ENCODE results near the gene RPS27L. TPM values are rescaled to one million over a fixed set of nuclear protein-coding genes. Genes with fewer than 3 reads are reported as not detected.

RPS27L gene
- total RNA-seq, 4 donors from 2014 or later: 120 to 220 (median 172) TPM

DNA sequence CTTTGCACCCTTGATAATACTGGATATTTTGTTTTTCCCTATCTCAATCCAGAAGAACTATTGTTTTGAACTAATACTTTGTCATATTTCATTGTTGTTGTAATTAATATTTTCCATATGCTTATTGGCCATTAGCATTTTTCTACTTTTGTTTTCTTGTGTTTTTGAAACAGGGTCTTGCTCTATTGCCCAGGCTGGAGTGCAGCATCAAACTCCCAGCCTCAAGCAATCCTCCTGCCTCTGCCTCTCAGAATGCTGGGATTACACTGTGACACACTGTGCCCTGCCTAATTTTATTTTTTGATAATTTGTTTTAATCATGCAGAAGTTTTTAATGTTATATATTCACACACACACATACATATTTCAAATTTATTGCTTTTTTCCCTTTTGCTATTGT lies 3.4 kb upstream of the RPS27L start:
- no peak for TF ChIP-seq POLR2AphosphoS5 (IDR thresholded peaks at IDR 0.05)
- TF ChIP-seq, protein P1, sequence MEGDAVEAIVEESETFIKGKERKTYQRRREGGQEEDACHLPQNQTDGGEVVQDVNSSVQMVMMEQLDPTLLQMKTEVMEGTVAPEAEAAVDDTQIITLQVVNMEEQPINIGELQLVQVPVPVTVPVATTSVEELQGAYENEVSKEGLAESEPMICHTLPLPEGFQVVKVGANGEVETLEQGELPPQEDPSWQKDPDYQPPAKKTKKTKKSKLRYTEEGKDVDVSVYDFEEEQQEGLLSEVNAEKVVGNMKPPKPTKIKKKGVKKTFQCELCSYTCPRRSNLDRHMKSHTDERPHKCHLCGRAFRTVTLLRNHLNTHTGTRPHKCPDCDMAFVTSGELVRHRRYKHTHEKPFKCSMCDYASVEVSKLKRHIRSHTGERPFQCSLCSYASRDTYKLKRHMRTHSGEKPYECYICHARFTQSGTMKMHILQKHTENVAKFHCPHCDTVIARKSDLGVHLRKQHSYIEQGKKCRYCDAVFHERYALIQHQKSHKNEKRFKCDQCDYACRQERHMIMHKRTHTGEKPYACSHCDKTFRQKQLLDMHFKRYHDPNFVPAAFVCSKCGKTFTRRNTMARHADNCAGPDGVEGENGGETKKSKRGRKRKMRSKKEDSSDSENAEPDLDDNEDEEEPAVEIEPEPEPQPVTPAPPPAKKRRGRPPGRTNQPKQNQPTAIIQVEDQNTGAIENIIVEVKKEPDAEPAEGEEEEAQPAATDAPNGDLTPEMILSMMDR (IDR thresholded peaks at IDR 0.05): no peak
- no peak for TF ChIP-seq EP300 (IDR thresholded peaks at IDR 0.05)
- TF ChIP-seq POLR2A (IDR thresholded peaks at IDR 0.05; ENCODE audit: low read depth): no peak
- Histone ChIP-seq H3K4me1 (peaks cover 1 to 22% (median 17%) of the 10 kb centered on the region in 4 donors), H3K27ac (replicated peaks in 1 of 4) (no peak overlapping the region), H3K36me3 (no peaks in the 10 kb centered on the region), H3K9me3 (no peaks in the 10 kb centered on the region), H3K4me3 (no peak overlapping the region), H3K27me3 (no peaks in the 10 kb centered on the region)
- intact Hi-C loops (cut with DNase I): loop anchor here (10.0 kb wide), 1 partner anchor 244 kb away; no protein-coding TSS in a partner anchor
- no peak for DNase-seq (ENCODE audit: extremely low spot score)

DNA sequence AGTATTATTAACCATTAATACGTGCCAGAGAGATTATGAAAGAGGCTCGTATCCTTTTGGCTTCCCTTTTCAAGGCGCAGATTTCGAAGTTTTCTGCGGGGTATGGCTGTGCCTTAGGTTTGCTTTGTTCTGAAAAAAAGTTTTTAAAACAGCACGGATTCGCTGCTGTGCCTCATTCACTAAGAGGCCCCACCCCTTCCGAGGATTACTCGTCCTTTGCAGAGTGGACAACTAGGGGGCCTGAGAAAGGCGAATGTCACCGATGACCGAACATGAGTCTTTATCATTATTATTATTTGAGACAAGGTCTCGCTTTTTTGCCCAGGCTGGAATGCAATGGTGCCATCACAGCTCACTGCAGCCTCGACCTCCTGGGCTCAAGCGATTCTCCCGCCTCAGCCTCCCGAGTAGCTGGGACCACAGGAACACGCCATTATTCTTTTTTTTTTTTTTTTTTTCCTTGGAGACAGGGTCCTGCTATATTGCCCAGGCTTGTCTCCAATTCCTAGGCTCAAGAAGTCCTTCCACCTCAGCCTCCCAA lies 684 bp upstream of the RPS27L start:
- H3K9me3 ChIP-seq: no peaks in the 10 kb centered on the region
- intact Hi-C loops (cut with DNase I): loop anchor here (10.0 kb wide), 1 partner anchor 117 kb away; the partner anchor contains the start of gene APH1B
- H3K27ac ChIP-seq (replicated peaks in 1 of 4): peak overlapping the region; percentile 90 to 97 (median 94)
- peaks cover 18 to 30% (median 25%) of the 10 kb centered on the region in 4 donors for H3K4me1 ChIP-seq
- TF ChIP-seq, protein P1 (IDR thresholded peaks at IDR 0.05): peak in 1 of 3 experiments; percentile 27
- no peak for TF ChIP-seq EP300 (IDR thresholded peaks at IDR 0.05)
- H3K27me3 ChIP-seq: no peaks in the 10 kb centered on the region
- WGBS: 7% methylated on average over 18 of the region's 18 CpGs
- no peak for DNase-seq (ENCODE audit: extremely low spot score)
- H3K36me3 ChIP-seq: peaks cover 6 to 22% (median 15%) of the 10 kb centered on the region in 4 donors
- H3K4me3 ChIP-seq: peak overlapping the region; percentile 68 to 89 (median 82)

DNA sequence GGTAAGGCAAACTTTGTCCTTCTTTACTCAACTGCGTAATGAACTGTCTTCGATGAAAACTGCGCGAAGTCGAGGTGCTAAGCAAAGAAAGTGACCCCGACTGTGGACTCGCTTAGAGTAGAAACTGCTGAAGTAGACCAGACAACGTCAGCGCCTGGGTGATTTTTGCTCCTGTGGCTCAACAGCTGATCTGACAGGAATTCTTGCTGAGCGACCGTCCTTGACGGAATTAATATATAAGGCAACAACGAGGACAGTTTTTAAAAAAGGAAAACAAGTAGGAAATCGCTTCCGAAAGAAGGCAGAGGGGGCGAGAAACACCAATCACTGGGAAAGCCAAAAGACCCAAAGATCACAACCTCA lies 541 bp downstream of the RPS27L start:
- peak overlapping the region; percentile 90 to 97 (median 94) for H3K27ac ChIP-seq (replicated peaks in 1 of 4)
- intact Hi-C loops (cut with DNase I): loop anchor here (10.0 kb wide), 1 partner anchor 118 kb away; the partner anchor contains the start of gene APH1B
- peaks cover 9 to 35% (median 25%) of the 10 kb centered on the region in 4 donors for H3K36me3 ChIP-seq
- TF ChIP-seq EP300 (IDR thresholded peaks at IDR 0.05): no peak
- TF ChIP-seq POLR2AphosphoS5 (IDR thresholded peaks at IDR 0.05): no peak
- TF ChIP-seq POLR2A (IDR thresholded peaks at IDR 0.05; ENCODE audit: low read depth): no peak
- TF ChIP-seq, protein P1 (IDR thresholded peaks at IDR 0.05): no peak
- peak; percentile 90 for DNase-seq (ENCODE audit: extremely low spot score)
- peaks cover 18 to 30% (median 25%) of the 10 kb centered on the region in 4 donors for H3K4me1 ChIP-seq
- peak overlapping the region; percentile 68 to 89 (median 82) for H3K4me3 ChIP-seq
- no peaks in the 10 kb centered on the region for H3K27me3 ChIP-seq
- WGBS: under 1% methylated on average over 16 of the region's 16 CpGs
- H3K9me3 ChIP-seq: no peaks in the 10 kb centered on the region

DNA sequence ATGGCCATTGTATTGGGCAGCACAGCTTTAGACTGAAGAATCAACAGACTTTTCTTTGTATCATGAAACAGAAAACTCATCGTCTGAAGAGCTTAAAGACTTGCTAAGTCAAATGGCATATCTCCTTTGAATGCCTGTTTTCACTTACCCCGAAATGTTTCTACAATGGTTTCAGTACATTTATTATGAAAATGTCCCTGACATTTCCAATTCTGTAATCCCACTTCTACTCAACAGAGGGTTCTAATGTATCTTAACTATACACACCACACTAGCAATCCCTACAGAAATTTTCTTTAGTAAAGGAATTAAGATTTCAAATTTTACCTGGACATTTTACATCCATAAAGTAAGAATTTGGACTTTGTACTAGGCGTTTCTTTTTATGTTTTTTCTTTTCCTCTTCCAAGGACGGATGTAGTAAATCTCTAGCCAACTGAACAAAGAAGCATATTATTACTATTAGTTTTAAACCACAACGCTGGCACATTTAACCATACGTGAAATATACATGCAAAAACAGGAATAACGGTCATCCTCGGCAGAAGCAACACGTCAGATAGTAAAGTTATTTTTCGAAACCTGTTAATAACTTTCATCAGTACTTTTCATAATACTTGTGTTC lies 1.1 kb downstream of the RPS27L start:
- TF ChIP-seq EP300 (IDR thresholded peaks at IDR 0.05) (no peak), POLR2A (IDR thresholded peaks at IDR 0.05; ENCODE audit: low read depth) (no peak), POLR2AphosphoS5 (IDR thresholded peaks at IDR 0.05) (no peak)
- TF ChIP-seq, protein P1 (IDR thresholded peaks at IDR 0.05): no peak
- H3K27ac ChIP-seq (replicated peaks in 1 of 4): peak overlapping the region; percentile 90 to 97 (median 94)
- no peaks in the 10 kb centered on the region for H3K9me3 ChIP-seq
- peak overlapping the region; percentile 68 to 89 (median 82) for H3K4me3 ChIP-seq
- no peak for DNase-seq (ENCODE audit: extremely low spot score)
- intact Hi-C loops (cut with DNase I): loop anchor here (10.0 kb wide), 1 partner anchor 119 kb away; the partner anchor contains the start of gene APH1B
- H3K27me3 ChIP-seq: no peaks in the 10 kb centered on the region
- H3K36me3 ChIP-seq: peaks cover 9 to 40% (median 30%) of the 10 kb centered on the region in 4 donors
- peaks cover 18 to 30% (median 25%) of the 10 kb centered on the region in 4 donors for H3K4me1 ChIP-seq
- WGBS: 8% methylated on average over 10 of the region's 10 CpGs

Measured in esophagus muscularis mucosa (tissue), 4 donors.